ENCODE measurements around the gene OGG1.
"Not testable (repeated sequence)": the region's sequence is repeated elsewhere in the genome, so short reads cannot be mapped to it uniquely, and the experiment has no call there.

OGG1 gene

DNA sequence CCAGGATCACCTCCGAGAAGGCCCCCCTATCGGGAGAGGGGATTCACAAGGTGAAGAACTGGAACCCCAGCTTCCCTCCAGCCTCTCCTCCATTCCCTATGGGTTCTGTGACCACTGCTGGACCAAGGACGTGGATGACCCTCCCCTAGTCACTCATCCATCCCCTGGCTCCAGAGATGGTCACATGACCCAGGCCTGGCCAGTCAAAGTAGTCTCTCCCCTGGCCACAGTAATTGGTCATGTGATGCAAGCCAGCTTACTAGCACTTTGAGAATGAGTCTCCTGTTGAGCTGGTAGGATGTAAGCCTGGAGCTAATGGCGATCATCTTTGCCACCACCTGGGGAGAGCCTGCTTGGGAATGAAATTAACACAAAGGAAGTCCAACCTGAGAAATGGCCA lies 16.1 kb downstream of the OGG1 start:
- no peak for DNase-seq (ENCODE audit: low spot score)

DNA sequence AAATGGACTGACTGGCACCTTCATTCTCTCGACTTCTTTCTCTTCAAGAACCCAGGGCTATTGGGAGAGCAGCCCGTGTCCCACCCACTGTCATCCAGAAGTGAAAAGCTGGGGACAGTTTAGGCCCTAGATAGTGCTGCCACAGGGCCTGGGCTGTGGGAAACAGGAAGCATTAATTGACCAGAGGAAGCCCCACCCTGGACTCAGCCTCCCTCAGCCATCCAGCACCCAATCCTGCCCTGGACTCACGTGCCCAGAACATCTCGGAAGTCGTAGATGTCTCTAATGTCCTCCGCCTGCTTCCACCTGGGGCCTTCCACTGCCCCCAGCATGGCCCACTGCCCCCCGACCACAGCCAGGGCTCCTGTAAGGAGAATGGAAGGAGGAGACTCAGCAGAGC lies 17.7 kb downstream of the OGG1 start:
- no peak for DNase-seq (ENCODE audit: low spot score)

DNA sequence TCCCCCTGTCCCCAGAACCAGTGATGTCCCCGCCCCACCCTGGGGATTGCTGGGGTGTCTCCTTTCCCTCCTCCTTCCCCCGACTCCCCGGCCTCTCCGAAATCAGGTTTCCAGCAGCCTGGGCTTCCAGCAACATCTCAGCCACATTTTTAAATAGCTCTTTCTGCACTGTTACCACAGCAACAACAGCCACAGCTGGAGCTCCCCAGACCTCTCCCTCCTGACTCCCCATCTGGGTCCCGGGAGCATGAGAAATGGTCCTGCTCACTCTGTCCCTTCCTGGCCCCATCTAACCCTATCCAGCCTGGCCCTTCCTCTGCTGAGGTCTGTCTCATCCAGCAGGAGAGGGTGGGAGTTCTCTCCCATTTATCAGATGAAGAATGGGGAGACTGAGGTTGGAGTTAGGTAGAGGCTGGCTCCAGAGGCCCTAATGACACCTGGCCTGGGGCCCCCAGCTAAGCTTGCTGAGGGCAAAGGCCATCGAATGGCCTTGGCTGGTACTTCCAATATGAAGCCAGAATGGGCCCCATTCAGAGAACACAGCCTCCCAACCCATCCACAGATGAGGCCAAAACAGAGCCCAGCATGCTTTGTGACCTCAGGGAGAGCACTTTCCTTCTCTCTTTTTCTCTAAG lies 18.5 kb downstream of the OGG1 start:
- no peak for DNase-seq (ENCODE audit: low spot score)

DNA sequence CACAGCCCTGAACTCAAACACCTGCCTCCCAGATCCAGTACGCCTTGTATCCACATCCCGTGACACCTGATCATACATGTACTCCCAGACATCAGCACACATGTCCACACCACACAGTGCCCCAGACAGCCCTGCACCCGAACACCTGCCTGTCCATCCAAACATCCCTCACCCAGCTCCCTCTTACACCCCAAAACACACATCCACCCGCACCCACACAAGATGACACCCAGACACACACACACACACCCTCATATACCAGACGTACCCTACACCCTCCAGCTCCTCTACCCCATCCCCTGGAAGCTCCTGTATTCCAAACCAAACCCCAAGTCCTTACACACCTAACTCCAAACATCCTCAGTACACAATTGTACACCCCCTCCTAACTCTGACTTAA lies 19.3 kb downstream of the OGG1 start:
- DNase-seq (ENCODE audit: low spot score), result no peak

DNA sequence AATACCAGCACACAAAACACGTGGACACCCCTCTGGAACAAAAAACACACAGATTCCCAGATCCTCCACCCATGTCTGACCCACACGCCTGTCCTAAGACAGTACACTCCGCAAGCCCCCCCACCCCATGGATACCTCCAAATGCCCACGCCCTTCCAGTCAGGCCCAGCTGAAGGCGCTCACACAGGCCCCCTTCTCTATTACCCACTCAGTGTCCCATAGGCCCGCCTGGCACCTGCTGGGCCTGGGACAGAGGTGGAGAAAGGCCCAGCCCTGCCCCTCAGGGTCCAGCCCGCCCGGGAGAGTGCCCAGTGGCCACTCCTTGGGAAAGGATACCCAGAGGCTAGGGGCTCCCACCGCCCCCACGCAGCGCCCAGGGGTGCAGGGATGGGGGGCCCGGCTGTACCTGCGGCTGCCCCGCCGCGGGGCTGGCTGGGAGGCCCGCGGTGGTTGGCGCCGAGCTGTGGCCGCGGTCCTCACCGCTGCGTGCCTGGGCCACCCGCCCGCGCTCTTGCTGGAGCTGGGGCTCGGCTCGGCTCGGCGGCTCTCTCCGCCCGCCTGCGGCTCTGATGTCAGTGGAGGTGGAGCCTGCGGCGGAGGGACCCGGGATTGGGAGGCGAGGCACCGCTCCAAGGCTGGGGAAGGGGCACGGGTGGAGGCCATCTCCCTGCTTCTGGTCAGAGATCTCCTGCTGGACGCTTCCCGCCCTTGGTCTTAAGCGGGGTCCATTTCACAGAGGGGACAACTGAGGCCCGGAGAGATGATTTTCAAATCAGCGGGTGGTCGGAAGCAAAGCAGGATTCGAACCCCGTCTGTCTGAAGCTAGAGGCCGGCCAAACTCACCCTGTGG lies 19.9 kb downstream of the OGG1 start, which contains the start of gene CAMK1:
CAMK1 (minus strand) TSS at position 522 of the 850 bp plus-strand sequence. CDS start 2,198 bp downstream, outside the sequence.
- DNase-seq (ENCODE audit: low spot score), result peak; percentile 64

DNA sequence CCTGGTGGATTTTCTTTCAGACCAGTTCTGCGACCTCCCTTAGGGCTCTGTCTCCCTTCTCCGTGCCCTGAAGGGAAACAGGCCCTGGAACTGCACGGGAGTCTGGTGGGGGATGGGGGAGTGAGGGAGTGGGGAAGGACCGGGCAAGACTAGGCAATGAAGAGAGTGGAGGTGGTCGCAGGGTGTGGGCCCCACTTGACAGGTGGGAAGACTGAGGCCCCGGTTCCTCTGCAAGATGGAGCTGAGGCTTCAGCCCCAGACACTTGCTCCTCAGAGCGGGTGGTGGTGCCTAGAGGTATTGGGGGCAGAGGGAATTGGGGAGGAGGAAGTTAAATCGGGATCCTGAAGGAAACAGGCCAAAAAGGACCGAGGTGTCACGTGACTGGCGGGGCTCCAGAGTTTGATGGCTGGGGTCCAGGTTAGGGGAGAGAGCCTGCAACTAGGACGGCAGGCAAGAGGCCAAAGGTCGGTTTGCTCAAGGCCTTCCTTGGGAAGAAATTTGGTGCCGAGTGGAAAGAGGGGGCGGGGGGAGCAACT lies 20.6 kb downstream of the OGG1 start:
- DNase-seq (ENCODE audit: low spot score), result peak; percentile 49

DNA sequence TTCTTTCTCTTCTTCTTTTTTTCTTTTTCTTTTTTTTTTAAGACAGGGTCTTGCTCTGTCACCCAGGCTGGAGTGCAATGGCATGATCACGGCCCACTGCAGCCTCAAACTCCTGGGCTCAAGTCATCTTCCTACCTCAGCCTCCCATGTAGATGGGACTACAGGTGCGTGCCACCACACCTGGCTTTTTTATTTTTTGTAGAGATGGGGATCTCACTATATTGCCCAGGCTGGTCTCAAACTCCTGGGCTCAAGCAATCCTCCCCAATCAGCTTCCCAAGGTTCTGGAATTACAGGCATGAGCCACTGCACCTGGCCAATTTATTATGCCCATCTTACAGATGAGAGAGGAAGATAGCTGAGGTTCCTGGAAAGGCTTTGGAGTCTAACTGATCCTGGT lies 21.3 kb downstream of the OGG1 start:
- DNase-seq (ENCODE audit: low spot score), result not testable (repeated sequence)

DNA sequence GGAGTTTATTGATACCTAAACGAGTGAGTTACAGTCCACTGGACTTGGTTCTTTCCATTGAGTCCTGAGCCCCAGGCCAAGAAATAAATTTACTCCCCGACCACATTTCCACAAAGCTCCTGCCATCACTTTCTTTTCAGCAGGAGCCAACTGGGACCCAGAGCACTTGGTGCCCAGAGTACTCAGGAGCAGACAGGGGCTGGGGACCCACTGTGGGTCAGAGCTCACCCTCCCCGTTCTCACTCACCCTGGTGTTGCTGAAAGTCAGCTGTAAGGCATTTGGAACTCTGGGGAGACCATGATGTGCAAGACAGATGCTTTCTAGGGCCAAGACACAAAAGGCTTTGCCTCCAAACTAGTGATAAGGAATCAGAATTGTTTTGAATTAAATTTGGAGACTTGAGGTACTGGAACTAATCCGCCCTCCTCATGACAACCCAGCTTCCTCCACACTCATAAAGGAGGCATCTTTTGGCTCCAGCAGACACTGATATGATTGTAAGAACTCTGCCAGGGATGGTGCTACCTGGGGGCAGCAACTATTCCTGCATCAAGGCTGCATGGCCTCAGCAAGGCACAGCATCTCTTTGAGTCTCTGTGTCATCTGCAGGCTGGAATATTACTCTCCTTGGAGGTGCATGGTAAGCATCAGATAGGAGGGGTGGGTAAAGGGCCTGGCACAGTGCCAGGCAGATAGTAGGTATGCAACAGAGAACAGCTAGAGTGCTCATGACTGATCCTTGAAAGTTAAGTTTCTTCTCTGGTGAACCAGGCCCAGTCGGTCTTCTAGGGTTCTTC lies 27.3 kb downstream of the OGG1 start:
- DNase-seq (ENCODE audit: low spot score), result no peak

DNA sequence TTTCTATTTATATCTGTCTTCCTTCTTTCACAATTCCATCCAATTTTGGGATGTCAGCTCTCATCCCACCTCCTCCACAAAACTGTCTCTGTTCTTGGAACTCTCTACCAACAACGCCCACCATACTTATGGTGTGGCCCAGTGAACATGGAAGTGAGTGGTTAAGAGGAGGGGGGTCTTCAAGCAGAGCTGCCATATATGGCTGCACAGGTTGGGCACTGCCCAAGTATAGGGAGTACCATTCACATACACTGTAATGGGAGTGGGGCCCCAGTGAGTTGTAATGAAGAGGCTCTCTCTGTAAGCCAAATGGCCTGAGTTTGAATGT lies 27.9 kb downstream of the OGG1 start:
- DNase-seq (ENCODE audit: low spot score), result no peak

DNA sequence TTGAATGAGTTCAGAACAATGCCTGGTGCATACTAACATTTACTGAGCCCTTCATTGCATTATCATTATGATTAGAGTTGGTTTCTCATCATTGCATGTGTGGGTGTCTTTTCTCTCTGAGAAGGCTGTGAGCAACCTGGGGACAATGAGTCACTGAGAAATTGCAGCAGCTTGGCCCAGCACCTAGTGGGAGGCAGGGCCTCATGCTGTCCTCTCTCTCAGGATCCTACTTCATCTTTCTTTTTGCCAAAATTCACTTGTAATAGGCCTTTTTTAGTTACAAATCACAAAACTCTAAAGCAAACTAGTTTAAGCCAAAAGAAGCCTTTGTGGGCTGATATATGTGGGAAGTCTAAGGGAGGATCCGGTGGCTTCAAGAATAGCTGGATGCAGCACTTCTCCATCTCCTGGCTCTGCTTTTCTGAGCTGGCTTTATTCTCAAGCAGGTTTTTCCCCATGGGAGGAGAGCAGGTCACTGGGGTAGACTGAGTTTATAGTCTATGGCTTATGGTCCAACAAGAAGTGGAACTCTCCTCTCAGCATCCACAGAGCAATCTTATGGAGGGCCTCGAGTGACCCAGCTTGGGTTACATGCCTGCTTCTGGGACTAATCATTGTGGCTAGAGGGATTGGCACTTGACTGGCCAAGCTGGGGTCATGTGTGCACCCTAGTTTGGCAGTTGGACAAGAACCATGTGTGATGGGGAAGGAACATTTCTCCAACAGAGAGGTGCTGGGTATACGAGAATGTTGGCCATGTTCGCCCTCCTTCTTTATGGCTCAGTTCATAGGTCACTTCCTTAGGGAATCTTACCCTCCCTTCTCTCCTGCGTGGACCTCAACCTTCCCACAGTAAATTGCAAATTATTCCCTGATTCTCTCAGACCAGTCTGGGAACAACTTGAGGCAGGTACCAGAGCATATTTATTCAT lies 28.7 kb downstream of the OGG1 start:
- no peak for DNase-seq (ENCODE audit: low spot score)

DNA sequence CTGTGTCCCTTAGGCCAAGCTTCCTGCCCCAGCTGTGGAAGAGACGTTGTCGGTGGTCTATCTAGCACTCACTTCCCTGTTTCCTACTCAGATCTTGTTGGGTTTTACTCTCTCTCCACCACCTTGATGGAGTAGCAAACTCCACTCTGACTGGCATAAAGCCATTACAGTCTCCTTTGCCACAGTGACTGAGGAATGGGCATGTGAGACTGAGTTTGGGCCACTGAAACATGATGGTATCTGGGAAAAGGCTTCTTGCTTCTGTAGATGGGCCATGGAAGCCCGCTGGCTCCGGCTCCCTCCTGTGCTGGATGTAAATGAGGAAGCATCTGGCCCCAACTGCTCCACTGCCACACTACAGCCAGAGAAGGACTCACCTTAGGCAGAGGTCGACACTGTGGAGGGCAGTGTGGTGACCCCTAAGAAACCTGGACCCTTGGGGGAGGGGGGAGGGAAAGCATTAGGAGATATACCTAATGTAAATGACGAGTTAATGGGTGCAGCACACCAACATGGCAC lies 29.4 kb downstream of the OGG1 start:
- DNase-seq (ENCODE audit: low spot score), result no peak

DNA sequence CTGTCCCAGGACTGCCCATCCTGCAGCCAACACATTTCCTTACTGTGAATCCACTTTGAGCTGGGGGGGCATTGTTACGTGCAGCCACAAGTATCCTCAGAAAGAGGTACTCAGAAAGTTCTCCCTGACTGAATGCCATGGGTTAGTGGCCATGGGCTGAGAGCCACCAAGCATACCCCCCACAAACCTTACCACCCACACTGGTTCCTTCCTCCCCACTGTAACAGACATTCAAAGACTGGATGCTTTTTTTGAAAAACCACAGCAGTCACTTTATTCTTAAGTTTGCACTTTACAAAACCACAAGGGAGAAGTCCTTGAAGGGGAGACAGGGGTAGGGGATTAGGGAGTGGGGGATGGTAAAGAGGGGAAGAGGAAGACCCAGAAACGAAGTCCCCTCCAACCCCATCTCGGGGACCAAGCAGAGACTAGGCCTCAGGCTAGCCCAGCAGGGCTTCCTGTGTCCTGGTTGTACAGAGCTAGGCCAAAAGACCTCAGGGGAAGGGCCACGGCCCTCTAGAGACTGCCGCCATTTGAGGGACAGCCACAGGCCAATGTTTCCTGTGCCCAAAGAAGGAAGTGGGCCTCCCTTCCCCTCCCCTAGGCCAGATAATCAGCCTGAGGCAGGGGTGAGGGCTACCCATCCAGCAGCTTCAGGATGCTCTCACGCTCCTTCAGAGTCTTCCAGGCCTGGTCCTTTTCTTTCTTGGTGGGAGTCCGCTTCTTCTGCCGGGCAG lies 30.1 kb downstream of the OGG1 start:
- no peak for DNase-seq (ENCODE audit: low spot score)

DNA sequence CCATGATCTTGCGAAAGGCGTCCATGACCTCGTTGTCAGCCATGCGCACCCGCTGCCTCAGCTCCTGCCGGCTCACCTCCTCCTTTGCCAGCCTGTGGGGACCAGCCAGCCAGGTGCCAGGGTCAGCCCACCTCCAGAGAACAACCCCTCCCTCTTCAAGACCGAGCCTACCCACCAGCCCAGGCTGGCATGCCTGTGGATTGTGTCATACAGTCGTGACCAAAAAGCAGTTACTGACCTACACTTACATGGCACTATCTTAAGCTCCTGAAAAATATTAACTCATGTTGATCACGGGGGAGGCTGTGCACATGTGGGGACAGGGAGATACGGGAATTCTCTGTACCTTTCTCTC lies 30.7 kb downstream of the OGG1 start:
- DNase-seq (ENCODE audit: low spot score), result no peak

DNA sequence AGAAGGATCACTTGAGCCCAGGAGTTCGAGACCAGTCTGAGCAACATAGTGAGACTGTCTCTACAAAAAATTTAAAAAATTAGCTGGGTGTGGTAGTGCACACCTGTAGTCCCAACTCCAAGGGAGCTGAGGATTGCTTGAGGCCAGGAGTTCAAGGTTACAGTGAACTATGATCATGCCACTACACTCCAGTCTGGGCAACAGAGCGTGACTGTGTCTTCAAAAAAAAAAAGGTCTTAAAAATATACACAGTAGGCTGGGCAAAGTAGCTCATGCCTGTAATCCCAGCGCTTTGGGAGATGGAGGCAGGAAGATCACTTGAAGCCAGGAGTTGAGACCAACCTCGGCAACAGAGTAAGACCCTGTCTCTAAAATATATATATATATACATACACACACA lies 31.2 kb downstream of the OGG1 start:
- DNase-seq (ENCODE audit: low spot score), result no peak

DNA sequence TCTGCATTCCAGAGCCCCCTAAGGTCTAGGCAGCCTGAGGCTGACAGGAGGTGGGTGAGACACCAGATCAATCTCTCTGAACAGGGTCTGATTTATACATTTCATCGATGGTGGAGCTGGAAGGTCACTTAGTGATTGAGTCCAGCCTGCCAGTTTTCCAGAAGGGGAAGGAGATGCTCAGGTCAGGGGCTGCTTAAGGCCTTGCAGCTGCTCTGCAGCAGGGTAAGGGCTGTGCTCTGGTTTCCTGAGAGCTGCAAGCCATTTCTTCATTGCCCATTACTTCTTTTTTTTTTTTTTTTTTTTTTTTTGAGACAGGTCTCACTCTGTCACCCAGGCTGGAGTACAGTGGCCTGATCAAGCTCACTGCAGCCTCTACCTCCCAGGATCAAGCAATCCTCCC lies 31.8 kb downstream of the OGG1 start:
- DNase-seq (ENCODE audit: low spot score), result no peak

DNA sequence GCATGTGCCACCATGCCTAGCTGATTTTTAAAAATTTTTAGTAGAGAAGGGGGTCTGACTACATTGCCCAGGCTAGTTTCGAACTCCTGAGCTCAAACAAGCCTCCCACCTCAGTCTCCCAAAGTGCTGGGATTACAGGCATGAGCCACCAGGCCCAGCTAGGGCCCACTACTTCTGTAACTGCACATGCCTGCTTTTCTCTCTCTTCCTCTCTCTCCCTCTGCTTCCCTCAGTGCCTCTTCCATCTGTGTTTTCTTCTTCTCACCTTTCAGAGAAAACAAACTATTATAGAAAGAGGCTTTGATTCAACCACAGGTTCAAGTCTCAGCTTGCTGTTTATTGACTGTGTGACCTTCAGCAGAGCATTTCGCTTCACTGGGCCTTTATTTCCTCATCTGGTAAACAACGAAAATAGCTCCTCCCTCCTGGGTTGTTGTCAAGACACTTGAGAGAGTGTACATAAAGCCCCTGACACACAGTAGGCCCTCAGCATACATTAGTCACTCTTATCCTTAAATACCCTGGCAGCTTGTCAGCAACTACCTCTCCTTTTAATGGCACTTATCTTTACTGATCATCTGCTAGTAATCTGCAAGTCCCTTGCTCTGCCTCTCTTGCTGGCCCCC lies 32.3 kb downstream of the OGG1 start:
- DNase-seq (ENCODE audit: low spot score), result no peak

DNA sequence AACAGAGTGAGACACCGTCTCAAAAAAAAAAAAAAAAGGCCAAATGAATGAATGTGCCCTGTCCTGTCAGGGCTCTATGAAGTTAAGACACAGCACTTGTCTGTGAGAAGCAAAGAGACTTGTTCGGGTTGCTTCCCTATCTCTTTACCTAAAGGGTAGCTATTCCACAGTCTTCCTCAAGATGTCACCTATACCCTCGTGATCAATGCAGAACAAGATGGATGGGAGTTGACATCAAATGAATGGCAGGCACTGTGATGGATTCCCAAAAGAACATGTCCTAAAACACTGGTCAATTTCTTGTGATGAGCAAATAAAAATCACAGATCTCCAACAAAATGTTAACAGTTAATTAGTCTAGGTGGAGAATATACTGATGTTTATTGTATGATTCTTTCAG lies 33.0 kb downstream of the OGG1 start:
- no peak for DNase-seq (ENCODE audit: low spot score)

DNA sequence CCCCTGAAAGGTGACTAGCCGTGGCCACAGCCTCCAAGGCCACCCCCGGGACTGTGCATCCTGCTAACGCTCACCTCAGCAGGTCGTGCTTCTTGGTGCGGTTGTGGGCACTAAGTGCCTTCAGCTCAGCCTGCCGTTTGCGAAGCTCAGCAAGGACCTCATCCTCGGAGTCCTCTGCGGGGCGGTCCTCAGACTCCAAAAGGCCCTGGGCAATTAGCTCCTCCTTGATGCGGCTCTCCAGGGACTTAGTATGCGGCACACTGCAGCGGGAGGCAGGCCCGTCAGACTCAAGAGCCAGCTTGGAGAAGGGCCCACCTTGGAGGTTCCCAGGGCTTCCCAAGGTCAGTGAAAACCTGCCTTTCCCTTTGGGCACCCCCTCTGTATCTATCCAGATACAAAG lies 34.2 kb downstream of the OGG1 start:
- DNase-seq (ENCODE audit: low spot score), result no peak

DNA sequence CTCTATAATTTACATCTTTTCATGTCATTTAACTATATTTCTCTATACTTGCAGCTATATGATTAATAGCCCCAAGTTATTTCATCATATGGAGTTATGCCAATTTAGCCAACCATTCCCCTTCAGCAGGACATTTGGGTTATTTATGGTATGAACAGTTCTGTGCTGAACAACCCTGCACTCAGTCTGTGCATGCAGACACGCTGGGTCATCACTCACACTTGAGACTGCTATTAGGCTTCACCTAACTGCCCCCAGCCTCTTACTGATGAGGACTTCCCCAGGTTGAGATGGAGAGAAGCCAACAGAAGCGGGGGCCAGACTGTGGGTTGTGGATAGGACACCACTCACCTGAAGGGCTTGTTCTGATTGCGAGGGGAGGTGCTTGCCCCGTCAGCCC lies 35.2 kb downstream of the OGG1 start:
- DNase-seq (ENCODE audit: low spot score), result no peak

DNA sequence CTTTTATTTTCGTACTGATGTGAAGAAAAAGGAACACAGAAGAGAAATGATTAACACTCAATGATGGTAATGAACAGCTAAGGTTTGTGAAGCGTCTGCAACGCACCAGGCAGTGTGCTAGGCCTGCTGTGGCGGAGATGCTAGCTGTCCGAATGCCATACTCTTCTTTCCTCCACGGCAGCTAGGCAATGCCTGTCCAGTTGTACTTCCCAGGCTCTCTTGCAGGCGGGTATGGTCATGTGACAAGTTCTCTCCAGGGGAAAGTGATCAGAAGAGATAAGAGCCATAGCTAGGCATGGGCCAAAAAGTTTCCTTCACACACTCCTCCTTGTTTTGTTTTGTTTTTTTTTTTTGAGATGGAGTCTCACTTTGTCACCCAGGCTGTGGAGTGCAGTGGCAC lies 35.9 kb downstream of the OGG1 start:
- no peak for DNase-seq (ENCODE audit: low spot score)
